HG03354 (cell line): ENCODE results near the gene MAD2L1BP.
A peak's percentile ranks its signal among the peaks of the same experiment; 100 is the strongest.
"Not testable (repeated sequence)": the region's sequence is repeated elsewhere in the genome, so short reads cannot be mapped to it uniquely, and the experiment has no call there.

Experiments used
- ATAC-seq: cut with Tn5 transposase; IDR thresholded peaks from one replicate; pipeline ENCODE4 v1.9.1; 2021; ENCODE audit warnings: mild to moderate bottlenecking; ENCODE audit not compliant: unreplicated experiment, poor library complexity, severe bottlenecking

MAD2L1BP gene, protein sequence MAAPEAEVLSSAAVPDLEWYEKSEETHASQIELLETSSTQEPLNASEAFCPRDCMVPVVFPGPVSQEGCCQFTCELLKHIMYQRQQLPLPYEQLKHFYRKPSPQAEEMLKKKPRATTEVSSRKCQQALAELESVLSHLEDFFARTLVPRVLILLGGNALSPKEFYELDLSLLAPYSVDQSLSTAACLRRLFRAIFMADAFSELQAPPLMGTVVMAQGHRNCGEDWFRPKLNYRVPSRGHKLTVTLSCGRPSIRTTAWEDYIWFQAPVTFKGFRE

DNA sequence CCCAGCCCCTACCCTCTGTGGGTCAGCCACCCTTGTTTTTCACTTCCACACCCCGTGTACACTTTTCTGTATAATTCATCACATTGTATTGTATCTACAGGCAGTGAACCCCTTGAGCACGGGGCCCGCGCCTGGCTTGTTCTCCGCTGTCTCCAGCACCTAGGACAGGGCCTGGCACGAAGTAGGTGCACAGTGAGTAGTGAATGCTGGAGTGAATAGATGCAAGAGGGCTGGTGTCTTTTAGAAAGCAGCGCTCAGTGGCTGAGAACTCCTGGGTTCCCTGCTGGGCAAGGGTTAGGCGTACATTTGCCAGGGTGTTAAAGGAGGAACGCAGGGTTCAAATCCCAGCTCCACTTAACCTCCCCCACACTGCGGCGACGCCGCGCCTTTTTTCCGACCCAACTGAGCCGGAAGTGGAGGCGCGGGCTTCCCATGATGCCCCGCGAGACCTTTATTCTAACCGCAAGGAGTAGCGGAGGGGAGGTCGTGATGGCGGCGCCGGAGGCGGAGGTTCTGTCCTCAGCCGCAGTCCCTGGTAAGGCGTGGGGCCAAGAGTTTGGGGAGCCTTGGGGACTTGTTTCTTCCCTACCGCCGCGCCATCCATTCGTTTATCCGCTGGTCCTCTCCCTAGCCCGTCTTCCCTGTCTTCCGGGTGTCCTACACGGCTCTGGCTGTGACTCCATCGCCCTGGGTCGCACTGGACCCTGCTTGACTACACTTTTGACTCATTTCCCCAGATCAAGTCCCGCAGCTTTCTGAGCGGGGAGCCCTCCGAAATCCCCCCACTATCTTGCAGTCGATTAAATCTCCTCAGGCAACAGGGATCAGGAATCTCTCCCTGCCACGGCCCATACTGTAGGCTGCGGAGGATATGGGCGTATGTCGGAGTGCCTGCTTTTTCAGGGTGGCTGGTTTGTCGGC is at the start of gene MAD2L1BP:
Gene MAD2L1BP, plus strand, starts transcription at position 454 of the 921 bp plus-strand sequence. Its CDS starts 36 bp downstream, at position 490.
- ATAC-seq: peak; percentile 82

DNA sequence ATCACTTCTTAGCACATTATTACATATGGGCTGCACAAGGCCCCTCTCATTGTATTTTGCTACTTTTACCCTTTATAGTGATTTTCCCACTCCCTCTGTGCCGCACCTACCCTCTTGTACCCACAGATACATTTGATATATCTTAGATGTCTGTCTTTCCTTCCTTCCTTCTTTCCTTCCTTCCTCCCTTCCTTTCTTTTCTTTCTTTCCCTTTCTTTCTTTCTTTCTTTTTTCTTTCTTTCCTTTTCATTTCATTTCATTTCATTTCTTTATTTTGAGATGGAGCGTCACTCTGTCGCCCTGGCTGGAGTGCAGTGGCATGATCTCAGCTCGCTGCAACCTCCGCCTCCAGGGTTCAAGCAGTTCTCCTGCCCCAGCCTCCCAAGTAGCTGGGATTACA is 47.4 kb upstream of the MAD2L1BP start:
- no peak for ATAC-seq

DNA sequence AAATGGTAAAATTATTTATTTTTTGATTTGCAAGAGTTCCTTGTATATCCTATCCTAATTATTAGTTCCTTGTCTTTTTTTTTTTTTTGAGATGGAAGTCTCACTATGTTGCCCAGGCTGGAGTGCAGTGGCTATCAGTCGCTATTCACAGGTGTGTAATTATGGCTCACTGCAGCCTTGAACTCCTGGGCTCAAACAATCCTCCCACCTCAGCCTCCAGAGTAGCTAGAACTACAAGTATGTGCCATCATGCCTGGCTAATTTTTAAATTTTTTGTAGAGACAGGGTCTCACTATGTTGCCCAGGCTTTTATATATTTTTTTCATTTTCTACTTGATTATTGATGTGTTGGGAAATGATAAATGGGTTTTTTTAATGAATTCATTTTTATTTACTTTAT is 46.1 kb upstream of the MAD2L1BP start:
- not testable (repeated sequence) for ATAC-seq

DNA sequence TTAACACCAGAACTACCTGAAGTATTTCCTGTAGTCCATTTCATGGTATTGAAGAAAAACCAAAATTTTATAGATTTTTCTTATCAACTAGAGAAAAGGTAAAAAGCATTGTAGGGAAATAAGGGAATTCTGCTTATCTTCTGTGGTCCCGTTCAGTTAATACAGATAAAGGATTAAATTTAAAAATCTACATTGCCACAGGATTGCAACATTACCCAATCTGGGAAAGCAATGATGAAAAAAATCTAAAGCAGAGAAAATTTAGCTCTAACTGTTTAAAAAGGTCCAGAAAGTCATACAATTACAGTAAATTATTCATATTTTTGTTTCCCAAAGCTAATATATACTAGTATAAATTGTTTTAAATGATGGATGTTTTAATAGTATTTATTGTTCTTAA is 41.7 kb upstream of the MAD2L1BP start:
- ATAC-seq: no peak

DNA sequence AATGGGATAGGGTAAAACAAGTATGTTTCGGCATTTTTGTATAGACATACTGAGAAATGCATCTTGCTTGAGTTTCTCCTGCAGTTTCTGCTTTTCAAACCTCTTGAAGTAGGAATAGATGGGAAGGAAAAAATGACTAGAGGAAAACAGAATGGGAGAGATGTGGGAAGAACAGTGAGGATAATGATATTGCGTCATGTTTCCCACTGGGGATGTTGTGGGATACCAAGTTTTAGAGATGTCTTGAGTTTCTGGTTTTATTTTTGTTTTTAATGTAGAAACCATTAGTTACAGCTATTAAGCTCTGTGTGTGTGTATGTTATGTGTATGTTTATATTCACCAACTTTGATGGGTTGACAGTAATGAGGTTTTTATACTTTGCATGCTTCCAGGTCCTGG is 35.0 kb upstream of the MAD2L1BP start:
- no peak for ATAC-seq

DNA sequence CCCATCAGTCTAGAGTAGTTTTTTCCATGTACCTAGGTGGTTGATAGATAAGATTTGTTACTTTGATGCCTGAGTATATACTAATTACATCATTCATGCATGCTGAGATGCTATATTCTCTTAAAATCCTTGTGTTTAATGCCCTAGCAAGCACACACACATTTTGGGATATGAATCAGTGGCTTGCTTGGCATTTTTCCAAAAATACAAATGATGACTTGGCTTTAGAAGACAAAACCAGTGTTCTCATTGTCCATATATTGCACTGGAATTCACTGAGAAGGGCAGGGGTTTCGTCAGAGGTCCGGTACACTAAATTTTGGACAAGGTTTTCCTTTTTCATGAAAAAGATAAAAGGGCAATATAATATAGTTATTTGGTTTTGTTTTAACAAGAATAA is 31.5 kb upstream of the MAD2L1BP start:
- no peak for ATAC-seq

DNA sequence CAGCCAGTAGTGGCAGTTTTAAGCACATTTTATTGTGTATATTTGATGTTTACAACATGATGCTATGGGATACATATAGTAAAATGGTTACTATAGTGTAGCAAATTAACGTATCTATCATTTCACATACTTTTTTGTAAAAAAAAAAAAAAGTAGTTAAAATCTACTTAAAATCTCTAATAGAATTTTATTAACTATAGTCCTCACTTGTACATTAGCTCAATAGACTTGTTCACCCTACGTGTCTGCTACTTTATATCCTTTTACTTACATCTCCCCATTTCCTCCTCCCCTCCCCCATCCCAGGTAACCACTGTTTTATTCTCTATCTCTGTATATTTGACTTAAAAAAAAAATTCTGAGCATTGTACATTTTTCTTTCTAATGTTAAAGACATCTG is 29.6 kb upstream of the MAD2L1BP start:
- ATAC-seq: no peak

DNA sequence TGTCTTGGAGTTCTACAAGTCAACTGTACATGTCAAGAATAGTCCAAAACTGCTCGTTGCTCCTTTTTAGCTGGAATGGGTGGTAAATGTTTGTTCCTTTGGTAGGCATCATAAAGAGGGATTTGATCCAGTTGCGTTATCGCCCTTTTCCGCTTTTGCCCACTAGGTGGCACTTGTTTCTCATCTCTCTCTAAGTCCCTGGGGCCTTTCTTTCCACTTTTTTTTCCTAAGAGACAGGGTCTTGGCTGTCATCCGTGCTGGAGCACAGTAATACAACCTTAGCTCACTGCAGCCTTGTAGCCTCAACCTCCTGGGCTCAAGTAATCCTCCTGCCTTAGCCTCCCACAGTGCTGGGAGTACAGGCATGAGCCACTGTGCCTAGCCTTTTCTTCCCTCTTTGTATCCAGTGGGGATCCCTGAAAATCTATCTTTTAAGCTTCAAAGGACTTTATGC is 27.3 kb upstream of the MAD2L1BP start:
- ATAC-seq: no peak

DNA sequence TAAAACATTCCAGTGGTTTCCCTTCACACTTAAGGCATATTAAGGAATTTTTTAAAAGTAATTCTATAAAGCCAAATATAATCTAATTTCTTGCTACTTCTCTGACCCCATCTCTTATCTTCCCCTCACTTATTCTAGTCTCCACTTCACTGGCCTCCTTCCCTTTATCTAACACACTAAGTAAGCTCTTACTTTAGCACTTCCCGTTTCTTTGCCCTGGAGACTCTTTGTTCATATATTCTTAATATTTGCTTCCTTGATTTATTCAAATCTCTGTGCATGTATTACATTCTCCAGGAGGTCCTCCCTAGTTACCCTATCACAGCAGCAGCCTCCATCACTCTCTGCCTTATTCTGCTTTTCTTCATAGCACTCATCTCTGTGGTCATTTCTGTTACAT is 26.8 kb upstream of the MAD2L1BP start:
- no peak for ATAC-seq

DNA sequence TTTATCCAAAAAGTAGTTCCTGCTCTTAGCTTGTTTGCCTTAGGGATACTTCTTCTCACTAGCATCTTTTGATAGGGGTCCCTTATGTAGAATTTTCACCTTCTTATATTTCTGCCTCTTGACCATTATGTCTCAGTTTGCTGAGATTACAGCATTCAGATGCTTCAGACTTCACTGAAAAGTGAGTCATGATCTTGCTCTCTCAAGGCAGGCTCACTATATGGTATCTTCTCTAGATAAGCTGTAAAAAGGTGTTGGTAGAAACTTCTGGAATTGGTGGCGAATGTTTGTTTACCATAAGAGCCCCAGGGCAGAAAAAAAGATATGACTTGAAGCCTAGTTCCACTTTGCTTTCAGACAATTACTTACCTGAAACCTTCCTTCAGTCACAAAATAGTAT is 26.2 kb upstream of the MAD2L1BP start:
- ATAC-seq: no peak

DNA sequence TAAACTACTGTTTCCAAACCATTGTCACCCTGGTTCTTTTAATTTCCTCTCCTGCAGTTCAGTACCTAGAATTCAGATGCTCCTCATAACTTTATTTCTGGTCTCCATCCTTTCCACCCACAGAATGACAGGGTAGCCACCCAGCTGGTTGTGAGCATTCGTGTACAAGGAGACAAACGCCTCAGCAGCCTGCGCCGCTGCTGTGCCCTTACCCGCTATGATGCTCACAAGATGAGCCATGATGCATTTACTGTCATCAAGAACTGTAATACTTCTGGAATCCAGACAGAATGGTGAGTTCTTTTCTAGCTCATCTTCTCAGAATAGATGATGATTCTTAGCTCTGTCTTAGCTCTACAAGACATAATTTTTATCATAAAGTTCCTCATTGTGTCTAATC is 25.2 kb upstream of the MAD2L1BP start:
- no peak for ATAC-seq

DNA sequence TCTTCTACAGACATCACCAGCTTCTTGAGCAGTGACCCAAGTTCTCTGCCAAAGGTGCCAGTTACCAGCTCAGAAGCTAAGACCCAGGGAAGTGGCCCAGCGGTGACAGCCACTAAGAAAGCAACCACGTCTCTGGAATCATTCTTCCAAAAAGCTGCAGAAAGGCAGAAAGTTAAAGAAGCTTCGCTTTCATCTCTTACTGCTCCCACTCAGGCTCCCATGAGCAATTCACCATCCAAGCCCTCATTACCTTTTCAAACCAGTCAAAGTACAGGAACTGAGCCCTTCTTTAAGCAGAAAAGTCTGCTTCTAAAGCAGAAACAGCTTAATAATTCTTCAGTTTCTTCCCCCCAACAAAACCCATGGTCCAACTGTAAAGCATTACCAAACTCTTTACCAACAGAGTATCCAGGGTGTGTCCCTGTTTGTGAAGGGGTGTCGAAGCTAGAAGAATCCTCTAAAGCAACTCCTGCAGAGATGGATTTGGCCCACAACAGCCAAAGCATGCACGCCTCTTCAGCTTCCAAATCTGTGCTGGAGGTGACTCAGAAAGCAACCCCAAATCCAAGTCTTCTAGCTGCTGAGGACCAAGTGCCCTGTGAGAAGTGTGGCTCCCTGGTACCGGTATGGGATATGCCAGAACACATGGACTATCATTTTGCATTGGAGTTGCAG is 21.8 kb upstream of the MAD2L1BP start:
- ATAC-seq: no peak

DNA sequence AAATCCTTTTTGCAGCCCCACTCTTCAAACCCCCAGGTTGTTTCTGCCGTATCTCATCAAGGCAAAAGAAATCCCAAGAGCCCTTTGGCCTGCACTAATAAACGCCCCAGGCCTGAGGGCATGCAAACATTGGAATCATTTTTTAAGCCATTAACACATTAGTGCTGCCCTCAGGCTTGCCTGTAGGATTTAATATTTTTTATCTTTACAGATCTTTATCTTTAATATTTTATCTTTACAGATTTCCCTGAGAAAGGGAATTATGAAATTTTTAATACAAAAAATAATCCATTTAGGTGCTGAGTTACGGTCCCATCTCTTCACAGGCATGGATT is 21.3 kb upstream of the MAD2L1BP start:
- ATAC-seq: no peak

DNA sequence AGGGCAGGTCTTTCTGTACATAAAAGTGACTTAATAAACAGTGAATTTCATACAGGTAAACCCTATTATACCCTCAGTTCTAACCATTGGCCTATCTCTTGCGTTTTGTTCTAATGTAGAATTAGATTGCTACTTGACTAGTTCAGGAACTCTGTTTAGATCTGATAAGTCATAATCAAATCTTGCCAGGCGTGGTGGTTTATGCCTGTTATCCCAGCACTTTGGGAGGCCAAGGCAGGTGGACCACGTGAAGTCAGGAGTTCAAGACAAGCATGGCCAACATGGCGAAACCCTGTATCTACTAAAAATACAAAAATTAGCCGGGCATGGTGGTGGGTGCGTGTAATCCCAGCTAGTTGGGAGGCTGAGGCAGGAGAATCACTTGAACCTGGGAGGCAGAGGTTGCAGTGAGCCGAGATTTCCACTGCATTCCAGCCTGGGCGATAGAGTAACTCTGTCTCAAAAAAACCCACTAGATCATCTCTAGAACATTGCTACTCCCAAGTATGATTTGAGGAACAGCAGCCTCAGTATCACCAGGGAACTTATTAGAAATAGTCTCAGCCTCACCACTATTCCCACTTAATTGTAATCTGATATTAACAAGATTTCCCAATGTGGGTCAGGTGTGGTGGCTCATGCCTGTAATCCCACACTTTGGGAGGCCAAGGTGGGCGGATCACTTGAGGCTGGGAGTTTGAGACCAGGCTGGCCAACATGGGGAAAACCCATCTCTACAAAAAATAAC is 18.7 kb upstream of the MAD2L1BP start:
- no peak for ATAC-seq

DNA sequence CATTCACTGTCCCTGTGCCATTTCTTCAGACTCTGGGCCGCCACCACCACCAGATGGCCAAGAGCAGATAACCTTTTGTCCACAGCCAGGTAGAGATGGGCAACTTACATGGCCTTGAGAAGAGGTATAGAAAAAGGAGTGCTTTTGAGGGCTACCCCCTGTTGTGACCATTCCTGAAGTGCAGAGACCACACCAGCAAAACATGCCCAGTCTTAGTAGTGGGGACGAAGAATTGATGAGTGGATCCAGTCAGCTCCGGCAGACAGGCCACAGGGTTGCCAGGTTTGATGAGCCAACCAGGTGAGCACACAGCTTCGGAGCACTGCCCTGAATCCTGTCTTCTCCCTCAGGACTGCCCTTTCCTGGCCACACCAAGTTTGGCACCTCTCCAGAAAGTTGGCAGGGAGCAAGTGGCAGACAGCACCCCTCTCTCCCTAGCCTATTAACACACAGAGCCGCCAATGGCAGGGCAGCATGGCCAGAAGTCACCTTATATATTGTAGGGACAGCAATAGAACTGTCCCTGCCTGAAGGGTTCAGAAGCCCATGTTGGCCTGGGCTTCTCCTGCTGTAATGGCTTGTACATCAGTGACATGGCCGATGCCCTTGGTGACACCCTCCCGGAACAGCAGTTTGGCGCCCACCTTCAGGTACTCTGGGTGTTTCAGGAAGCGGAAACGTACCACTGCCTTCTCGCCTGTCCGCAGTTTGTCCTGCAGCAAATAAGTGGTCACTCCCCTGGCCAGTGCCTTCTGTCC is 14.4 kb upstream of the MAD2L1BP start:
- ATAC-seq: no peak

DNA sequence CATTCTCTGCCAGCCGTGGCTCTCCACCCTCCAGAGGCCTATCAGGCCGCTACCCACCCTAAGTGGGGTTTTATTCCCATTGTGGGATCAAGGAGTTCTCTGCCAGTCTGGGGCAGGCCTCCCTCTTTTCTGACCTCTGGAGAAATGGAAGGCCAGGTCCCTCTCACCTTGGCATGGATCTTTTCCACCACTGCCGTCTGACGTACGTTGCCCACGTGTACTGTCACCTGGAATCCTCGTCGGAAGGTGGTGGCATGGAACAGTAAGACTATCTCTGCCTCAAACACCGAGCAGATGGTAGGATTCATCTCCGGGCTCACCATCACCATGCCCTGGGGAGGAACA is 13.8 kb upstream of the MAD2L1BP start:
- no peak for ATAC-seq

DNA sequence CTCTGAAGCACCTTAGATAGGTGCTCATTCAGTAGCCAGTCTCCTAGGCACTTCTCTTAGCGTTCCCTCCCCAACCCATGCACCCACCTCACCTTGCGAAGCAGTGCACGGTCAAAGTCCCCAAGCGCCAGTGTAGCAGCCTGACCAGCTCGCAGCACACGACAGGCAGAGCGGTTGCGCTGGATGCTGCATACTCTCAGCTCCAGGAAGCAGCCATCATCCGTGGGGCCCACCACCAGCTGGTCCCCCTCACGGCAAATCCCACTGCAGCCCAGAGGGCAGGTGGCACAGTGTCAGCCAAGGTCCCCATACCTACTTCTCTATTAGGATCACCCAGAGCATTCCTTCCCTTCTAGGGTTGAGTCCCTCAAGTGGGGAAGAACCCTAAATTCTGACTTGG is 13.1 kb upstream of the MAD2L1BP start:
- ATAC-seq: no peak

DNA sequence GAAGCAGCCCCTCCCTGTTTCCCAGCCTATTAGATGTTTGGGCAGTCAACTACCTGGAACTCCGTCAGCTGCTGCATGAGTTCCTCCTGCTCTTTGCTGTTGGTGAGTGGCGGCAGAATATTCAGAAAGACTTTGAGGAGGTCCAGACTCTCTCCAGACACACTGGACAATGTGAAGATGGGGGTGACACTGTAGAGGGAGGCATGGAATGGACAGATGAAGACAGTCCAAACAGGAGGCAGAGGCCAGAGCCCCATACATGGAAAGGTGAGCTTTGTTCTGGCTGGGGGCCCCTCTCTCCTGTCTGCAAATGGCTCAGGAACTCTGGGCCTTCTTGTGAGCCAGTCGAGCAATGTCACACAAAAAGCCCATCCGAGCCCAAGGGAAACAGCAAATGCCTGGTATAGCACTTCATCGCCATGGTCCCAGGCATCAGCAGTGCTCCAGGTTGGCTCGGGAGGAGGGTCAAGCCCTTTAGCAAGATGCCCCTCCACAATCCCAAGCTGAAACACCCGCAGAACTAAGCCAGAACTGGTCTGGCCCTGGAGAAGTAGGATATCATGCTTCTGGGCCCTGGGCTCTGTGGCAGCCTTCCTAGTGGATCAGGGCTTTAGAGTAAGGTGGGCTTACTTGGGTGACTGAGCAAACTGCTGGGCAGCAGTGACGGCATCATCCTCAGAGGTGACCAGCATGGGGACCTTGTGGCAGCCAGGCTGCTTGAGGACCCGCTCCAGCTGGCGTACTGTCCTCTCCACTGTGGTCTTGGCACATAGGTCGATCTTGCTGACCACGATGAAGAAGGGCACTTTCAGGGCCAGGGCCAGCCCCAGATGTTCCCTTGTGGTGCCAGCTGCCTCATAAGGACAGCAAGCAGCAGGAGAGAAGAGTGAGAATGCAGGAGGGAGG is 11.5 kb upstream of the MAD2L1BP start:
- ATAC-seq: no peak
